Measurements from ENCODE around the gene SF3B4. TPM values are rescaled to one million over a fixed set of nuclear protein-coding genes. Genes with fewer than 3 reads are reported as not detected.
"Not testable (repeated sequence)": the region's sequence is repeated elsewhere in the genome, so short reads cannot be mapped to it uniquely, and the experiment has no call there.

The SF3B4 gene
- total and polyA plus RNA-seq, 2 of the 13 experiments (the other 11 are each of a cell fraction or from before 2014, with no cell fraction given), result 13.8 to 14.8 TPM

GRCh38 chr1:149886396-149887195, 41.0 kb downstream of the SF3B4 start (continued):
- TF ChIP-seq ARID3A (IDR thresholded peaks at IDR 0.05; ENCODE audit: low read depth, low read length) (no peak), ZNF800 (CRISPR knock-in tag; IDR thresholded peaks at IDR 0.05) (peak; percentile 63), MATR3 (CRISPR knock-in tag; IDR thresholded peaks at IDR 0.05) (no peak)

GRCh38 chr1:149886121-149886395, 41.5 kb downstream of the SF3B4 start:
- CTCF ChIA-PET (ENCODE audit: low intra/inter-chr PET ratio, low total read pairs); FAIRE-seq; H4K20me1 ChIP-seq (ENCODE audit: insufficient read depth, low read length); H2AFZ ChIP-seq (ENCODE audit: low read length); DNase-seq (ENCODE audit: low spot score); H3K27me3 ChIP-seq (ENCODE audit: control insufficient read depth in 1 of 2, insufficient read depth in 2 of 2, low read length in 2 of 2); H3K9me3 ChIP-seq (ENCODE audit: low read length); H3K79me2 ChIP-seq (ENCODE audit: insufficient read depth, low read length); H3K36me3 ChIP-seq (replicated peaks in 1 of 2; ENCODE audit: control insufficient read depth in 1 of 2, insufficient read depth in 2 of 2, low read length in 2 of 2); in situ Hi-C loops (cut with HindIII; ENCODE audit: extremely low pct_ligation_motif_present, low pct_unique_long_range_greater_than_20kb); intact Hi-C loops (cut with micrococcal nuclease; ENCODE audit: unreplicated experiment): not testable (repeated sequence)
- peak overlapping the region; percentile 64 to 76 (median 67) for H3K4me3 ChIP-seq (replicated peaks in 1 of 3; ENCODE audit: insufficient read depth in 1 of 3, low read depth in 2 of 3, low read length in 3 of 3)
- ATAC-seq, result peak; percentile 22
- peak overlapping the region; percentile 98 for H3K4me2 ChIP-seq (ENCODE audit: low read depth, low read length)
- BruUV-seq (replicated peaks), result TSS peak; percentile 86
- 0% methylated on average over 9 of the region's 19 CpGs for WGBS (ENCODE audit: low lambda C conversion rate)
- peak overlapping the region; percentile 87 for H3K9ac ChIP-seq (ENCODE audit: insufficient read depth, low read depth, low read length)
- peaks cover 44% of the 10 kb centered on the region for H3K4me1 ChIP-seq (ENCODE audit: insufficient read depth, low read length)
- peak overlapping the region; percentile 95 for H3K27ac ChIP-seq (ENCODE audit: extremely low read length, insufficient read depth, low read length)
- POLR2A ChIA-PET, result interaction anchor here (1.0 to 5.4 kb wide), 13 partner anchors 8 to 301 kb away, joined by 3 to 74 read pairs (median 15); partner anchors contain the start of genes BOLA1, MTMR11, OTUD7B and PLEKHO1
- TF ChIP-seq ZNF800 (CRISPR knock-in tag; IDR thresholded peaks at IDR 0.05) (peak; percentile 64; the same call in 1 of the 2 replicates), ZNF646 (CRISPR knock-in tag; IDR thresholded peaks at IDR 0.05) (0 out of 2 replicates have a peak, but pooled peaks have one; percentile 28), GATAD1 (CRISPR knock-in tag; IDR thresholded peaks at IDR 0.05) (0 out of 2 replicates have a peak, but pooled peaks have one; percentile 6), MTF1 (CRISPR knock-in tag; IDR thresholded peaks at IDR 0.05) (0 out of 2 replicates have a peak, but pooled peaks have one; percentile 3), ZNF703 (CRISPR knock-in tag; IDR thresholded peaks at IDR 0.05; ENCODE audit: borderline replicate concordance) (peak; percentile 48; the same call in 1 of the 2 replicates), EED (CRISPR knock-in tag; IDR thresholded peaks at IDR 0.05) (0 out of 2 replicates have a peak, but pooled peaks have one; percentile 50)

Measured in HepG2 (cell line).